GM12878 (cell line): ENCODE results near the gene ARVCF. TPM values are rescaled to one million over a fixed set of nuclear protein-coding genes. Genes with fewer than 3 reads are reported as not detected.

ENCODE experiments used
- ATAC-seq: fragments of 200-7000 bp; cut with Tn5 transposase; 3 replicates; pipeline ENCODE4 v1.9.1; 2020; ENCODE audit warnings: mild to moderate bottlenecking, moderate library complexity
- BruUV-seq: library from RNA; stranded (reverse); fragments of 400-500 nt; replicated peaks from 2 replicates; lab custom pipeline; 2021; lab: Mats Ljungman, UMichigan
- CTCF ChIA-PET: fragments of 300-600 bp; sonication (Branson Sonifier 250); formaldehyde crosslinking; extraction: SDS; loops from one replicate; lab custom pipeline; 2021; ENCODE audit warnings: inconsistent platforms; lab: Yijun Ruan, JAX
- POLR2A ChIA-PET: fragments of 350-600 bp; formaldehyde crosslinking; extraction: SDS; loops from one replicate; lab custom pipeline; 2021; ENCODE audit warnings: inconsistent platforms; lab: Charles Lee
- RAD21 ChIA-PET: fragments of 300-600 bp; sonication (Branson Sonifier 250); formaldehyde crosslinking; loops from one replicate; lab custom pipeline; 2023; ENCODE audit warnings: antibody characterized with exemption; ENCODE audit not compliant: unreplicated experiment; lab: Charles Lee
- SMC1A ChIA-PET: fragments of 300-600 bp; sonication (Branson Sonifier 250); formaldehyde crosslinking; loops from one replicate; lab custom pipeline; 2023; ENCODE audit not compliant: unreplicated experiment, uncharacterized antibody; lab: Charles Lee
- DNase-seq: peaks from one replicate; pipeline ENCODE4 v3.0.0-alpha.2; 2011; ENCODE audit warnings: low read depth, low spot score
- FAIRE-seq: peaks from 3 replicates; lab custom pipeline; 2011; peaks lifted over from hg19 to GRCh38; lab: Jason Lieb, UNC
- H2AFZ ChIP-seq: 2 replicates; pipeline ENCODE4 v1.6.0; 2011; ENCODE audit warnings: low read depth, low read length, control low read depth; ENCODE audit not compliant: control insufficient read depth
- H3K27ac ChIP-seq: 2 replicates; pipeline ENCODE4 v1.5.1; 2011; ENCODE audit warnings: control low read depth; ENCODE audit not compliant: control insufficient read depth, insufficient read depth
- H3K27me3 ChIP-seq, 2 experiments: replicated peaks in 1 of 2; 2 replicates each; pipeline versions ENCODE4 v1.6.0 to v1.6.1; 2011; ENCODE audit warnings: low read length in 1 of 2; ENCODE audit not compliant: control insufficient read depth in 2 of 2, insufficient read depth in 2 of 2
- H3K36me3 ChIP-seq, 2 experiments: 2 replicates each; pipeline ENCODE4 v1.5.1; 2011; ENCODE audit warnings: low read length in 1 of 2; ENCODE audit not compliant: control insufficient read depth in 2 of 2, insufficient read depth in 2 of 2
- H3K4me1 ChIP-seq: 2 replicates; pipeline ENCODE4 v1.6.1; 2011; ENCODE audit warnings: mild to moderate bottlenecking, low read length, moderate library complexity, mixed read lengths; ENCODE audit not compliant: control insufficient read depth, insufficient read depth
- H3K4me2 ChIP-seq: 2 replicates; pipeline ENCODE4 v1.6.0; 2011; ENCODE audit warnings: control low read depth; ENCODE audit not compliant: control insufficient read depth, insufficient read depth
- H3K4me3 ChIP-seq: fragments of 200-600 bp; sonication (generic); 2 replicates; pipeline ENCODE4 v1.5.1; 2016
- H3K79me2 ChIP-seq: 2 replicates; pipeline ENCODE4 v1.6.0; 2011; ENCODE audit warnings: low read length; ENCODE audit not compliant: control insufficient read depth, insufficient read depth
- H3K9ac ChIP-seq: 2 replicates; pipeline ENCODE4 v1.8.0; 2011; ENCODE audit warnings: low read length, control low read depth, mixed read lengths; ENCODE audit not compliant: control insufficient read depth, insufficient read depth
- H3K9me3 ChIP-seq: replicated peaks from 3 replicates; pipeline ENCODE4 v1.5.1; 2011; ENCODE audit warnings: mild to moderate bottlenecking, low read length; ENCODE audit not compliant: control insufficient read depth, insufficient read depth
- H4K20me1 ChIP-seq: 2 replicates; pipeline ENCODE4 v1.6.0; 2011; ENCODE audit not compliant: control insufficient read depth, insufficient read depth
- CBFB ChIP-seq: IDR thresholded peaks from 2 replicates; pipeline ENCODE4 v1.6.1; 2016; ENCODE audit warnings: antibody characterized with exemption, low read depth
- CBX5 ChIP-seq: sonication (generic); IDR thresholded peaks from 2 replicates; pipeline ENCODE4 v1.6.1; 2016; ENCODE audit warnings: low read depth, moderate library complexity, mild to moderate bottlenecking, inconsistent platforms
- ESRRA ChIP-seq: IDR thresholded peaks from 2 replicates; pipeline ENCODE4 v1.6.1; 2012; ENCODE audit warnings: mild to moderate bottlenecking, low read length, improper control_type of control experiment
- FOS ChIP-seq: IDR thresholded peaks from 3 replicates; pipeline ENCODE4 v1.6.1; 2011; ENCODE audit warnings: borderline replicate concordance; ENCODE audit not compliant: insufficient read length; ENCODE audit errors: extremely low read depth
- HDGF ChIP-seq: fragments of 450-650 bp; IDR thresholded peaks from 2 replicates; pipeline ENCODE4 v1.6.1; 2016; ENCODE audit warnings: antibody characterized with exemption
- MTA2 ChIP-seq: fragments of 450-650 bp; IDR thresholded peaks from 2 replicates; pipeline ENCODE4 v1.6.1; 2016; ENCODE audit warnings: low read depth, mild to moderate bottlenecking, moderate library complexity
- PAX5 ChIP-seq: IDR thresholded peaks from 2 replicates; pipeline ENCODE4 v1.6.1; 2011; ENCODE audit warnings: low read depth, low read length, borderline replicate concordance
- RUNX3 ChIP-seq: IDR thresholded peaks from 2 replicates; pipeline ENCODE4 v1.6.1; 2012; ENCODE audit warnings: low read length, inconsistent platforms
- SUPT20H ChIP-seq: IDR thresholded peaks from 2 replicates; pipeline ENCODE4 v1.6.1; 2011; ENCODE audit warnings: low read depth, mild to moderate bottlenecking, low read length, moderate library complexity, borderline replicate concordance; ENCODE audit not compliant: control insufficient read depth
- TAF1 ChIP-seq: IDR thresholded peaks from 2 replicates; pipeline ENCODE4 v1.6.1; 2011; ENCODE audit warnings: mild to moderate bottlenecking, low read depth, low read length, borderline replicate concordance
- TCF12 ChIP-seq: IDR thresholded peaks from 2 replicates; pipeline ENCODE4 v1.6.1; 2011; ENCODE audit warnings: low read depth, mild to moderate bottlenecking, low read length
- TCF3 ChIP-seq: IDR thresholded peaks from 2 replicates; pipeline ENCODE4 v1.6.1; 2012; ENCODE audit warnings: low read depth, mild to moderate bottlenecking, low read length, borderline replicate concordance; ENCODE audit not compliant: insufficient read depth
- WGBS: methylation state at CpG from one replicate; pipeline ENCODE4 v1.1.6; 2016; ENCODE audit warnings: low lambda C conversion rate; ENCODE audit not compliant: insufficient replicate concordance, insufficient coverage; ENCODE audit errors: missing lambda C conversion rate; 5-methylcytosine and 5-hydroxymethylcytosine counted together
- in situ Hi-C: fragments of 300-500 bp; cut with MboI; formaldehyde crosslinking; loops from 9 replicates; pipeline ENCODE4 v1.14.3; 2018; ENCODE audit warnings: mixed read lengths
- intact Hi-C: fragments of 100-400 bp; cut with micrococcal nuclease; formaldehyde crosslinking; loops from one replicate; pipeline ENCODE4 v1.14.2; 2022; ENCODE audit not compliant: unreplicated experiment
- polyA plus RNA-seq, 11 experiments: library from polyadenylated mRNA; depleted of rRNA in 4 of 11; unstranded in 6 of 11; stranded (reverse) in 5 of 11; fragments of >200 nt; fragmentation: Nextera tagmentation in 4 of 11; fragmentation: Illumina TruSeq in 1 of 11; extraction: Ambion mirVana in 4 of 11; extraction: Trizol in 1 of 11; gene quantifications; 1 replicate in 1 of 11; 2 replicates in 10 of 11; pipeline versions ENCODE4 v1.2.1 to v1.2.3, GENCODE V29; 2011 to 2016; ENCODE audit warnings: inconsistent platforms in 2 of 11, missing spikeins in 2 of 11, low read depth in 1 of 11
- total RNA-seq, 4 experiments: library from RNA; depleted of rRNA in 3 of 4; stranded (reverse); fragments of >200 nt in 3 of 4; fragmentation: Illumina TruSeq in 1 of 4; extraction: Trizol in 1 of 4; gene quantifications; 2 replicates each; pipeline versions ENCODE4 v1.2.1 to v1.2.3, GENCODE V29; 2013 to 2021
- TF ChIP-seq, protein P1 (sequence below): IDR thresholded peaks from 2 replicates; pipeline ENCODE4 v1.6.1; 2011; ENCODE audit warnings: low read depth, low read length, improper control_type of control experiment, borderline replicate concordance

The ARVCF gene
- total and polyA plus RNA-seq, 10 of the 15 experiments (the other 5 are each of a cell fraction or from before 2014, with no cell fraction given) = 0.13 to 1.9 (median 1.0) TPM; not detected in 2

DNA sequence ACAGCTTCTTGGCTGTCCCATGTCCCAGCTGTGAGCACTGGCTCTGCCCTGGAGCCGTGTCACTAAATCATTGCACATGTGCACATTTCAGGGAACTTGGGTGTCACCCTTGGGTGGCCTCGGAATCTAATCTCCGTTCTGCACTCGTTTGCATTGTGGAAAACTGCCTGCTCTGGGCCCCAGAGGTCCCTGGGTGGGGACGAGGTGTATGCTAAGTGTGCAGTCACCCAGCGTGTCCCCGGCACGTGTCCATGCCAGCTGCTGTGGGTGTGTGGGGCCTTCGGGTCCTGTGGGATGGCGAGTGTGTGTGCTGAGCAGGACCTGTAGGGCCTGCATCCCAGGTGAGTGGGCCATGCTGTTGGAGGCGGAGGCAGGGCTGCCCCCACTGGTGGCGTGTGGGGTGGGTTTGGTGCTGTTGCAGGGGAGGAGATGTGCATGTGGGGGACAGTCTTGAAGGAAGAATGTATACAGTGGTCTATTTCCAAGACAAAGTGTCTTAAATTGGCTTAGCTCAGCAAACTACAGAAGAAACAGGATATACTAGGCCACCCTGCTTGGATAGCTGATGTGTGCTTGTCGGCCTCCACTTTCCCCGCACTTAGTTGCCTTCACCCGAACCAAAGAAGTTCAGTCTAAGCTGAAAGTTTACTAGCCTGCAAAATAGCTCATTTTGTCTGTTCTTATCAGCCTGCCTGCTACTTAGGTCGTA, 18.9 kb upstream of the ARVCF start (continued):
- TF ChIP-seq FOS (no peak), HDGF (no peak), CBFB (no peak), TAF1 (no peak)
- TF ChIP-seq, protein P1, sequence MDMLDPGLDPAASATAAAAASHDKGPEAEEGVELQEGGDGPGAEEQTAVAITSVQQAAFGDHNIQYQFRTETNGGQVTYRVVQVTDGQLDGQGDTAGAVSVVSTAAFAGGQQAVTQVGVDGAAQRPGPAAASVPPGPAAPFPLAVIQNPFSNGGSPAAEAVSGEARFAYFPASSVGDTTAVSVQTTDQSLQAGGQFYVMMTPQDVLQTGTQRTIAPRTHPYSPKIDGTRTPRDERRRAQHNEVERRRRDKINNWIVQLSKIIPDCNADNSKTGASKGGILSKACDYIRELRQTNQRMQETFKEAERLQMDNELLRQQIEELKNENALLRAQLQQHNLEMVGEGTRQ = no peak

DNA sequence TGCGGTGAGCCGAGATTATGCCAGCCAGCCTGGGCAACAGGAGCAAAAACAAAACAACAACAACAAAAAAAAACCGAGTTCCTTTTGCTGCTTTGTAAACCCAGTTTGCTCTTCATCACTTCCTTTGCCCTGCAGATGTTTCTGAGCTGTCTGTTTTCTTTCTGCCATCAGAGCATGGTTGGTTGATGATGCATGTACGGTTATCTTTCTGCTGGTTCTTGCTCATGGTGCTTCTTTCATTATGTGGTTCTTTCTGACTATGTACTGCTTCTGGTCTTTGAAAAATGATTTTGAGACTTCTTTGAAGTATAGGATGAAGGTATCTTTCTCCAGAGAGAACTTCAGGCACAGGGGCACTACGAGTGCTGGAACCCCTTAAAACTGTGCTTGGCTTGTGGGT, 17.5 kb upstream of the ARVCF start:
- peaks cover 0 to 3% of the 10 kb centered on the region in 2 experiments; a peak in 2 of 4 replicates for H3K36me3 ChIP-seq
- no peak overlapping the region for H3K9ac ChIP-seq
- in situ Hi-C loops (no loop called here), intact Hi-C loops (no loop called here)
- no peak overlapping the region for H2AFZ ChIP-seq
- POLR2A ChIA-PET = no interaction called here
- no TSS peak for BruUV-seq
- H3K4me1 ChIP-seq = peaks cover 45% of the 10 kb centered on the region
- no peak overlapping the region; the same call in 1 of the 2 replicates for H3K27ac ChIP-seq
- no peaks in the 10 kb centered on the region for H3K27me3 ChIP-seq
- RAD21 ChIA-PET = no interaction called here
- H3K79me2 ChIP-seq = no peaks in the 10 kb centered on the region
- TF ChIP-seq TCF12 (0 out of 2 replicates have a peak, but pooled peaks have one; percentile 15), MTA2 (no peak), SUPT20H (no peak), ESRRA (no peak), RUNX3 (peak; percentile 61), TCF3 (0 out of 2 replicates have a peak, but pooled peaks have one; percentile 22), CBX5 (peak; percentile 86), PAX5 (peak; percentile 56; the same call in 1 of the 2 replicates)
- 6% methylated on average over 5 of the region's 5 CpGs for WGBS
- DNase-seq = peak; percentile 60
- ATAC-seq = peak; percentile 45
- no peak overlapping the region for H3K4me3 ChIP-seq
- SMC1A ChIA-PET = no interaction called here
- peak overlapping the region; percentile 7; the same call in 1 of the 2 replicates for H3K4me2 ChIP-seq
- FAIRE-seq = peak; percentile 69
- CTCF ChIA-PET = interaction anchor here (1.2 kb wide), 1 partner anchor 12 kb away, joined by 4 read pairs; no protein-coding TSS in a partner anchor
- H3K9me3 ChIP-seq = peaks cover 6% of the 10 kb centered on the region; the same call in 2 of the 3 replicates
- H4K20me1 ChIP-seq = no peaks in the 10 kb centered on the region
